ENCODE data around the gene UBTD1. TPM values are rescaled to one million over a fixed set of nuclear protein-coding genes. Genes with fewer than 3 reads are reported as not detected.

The UBTD1 gene
- total RNA-seq, 4 donors from 2014 or later: 0.40 to 4.1 (median 3.2) TPM

DNA sequence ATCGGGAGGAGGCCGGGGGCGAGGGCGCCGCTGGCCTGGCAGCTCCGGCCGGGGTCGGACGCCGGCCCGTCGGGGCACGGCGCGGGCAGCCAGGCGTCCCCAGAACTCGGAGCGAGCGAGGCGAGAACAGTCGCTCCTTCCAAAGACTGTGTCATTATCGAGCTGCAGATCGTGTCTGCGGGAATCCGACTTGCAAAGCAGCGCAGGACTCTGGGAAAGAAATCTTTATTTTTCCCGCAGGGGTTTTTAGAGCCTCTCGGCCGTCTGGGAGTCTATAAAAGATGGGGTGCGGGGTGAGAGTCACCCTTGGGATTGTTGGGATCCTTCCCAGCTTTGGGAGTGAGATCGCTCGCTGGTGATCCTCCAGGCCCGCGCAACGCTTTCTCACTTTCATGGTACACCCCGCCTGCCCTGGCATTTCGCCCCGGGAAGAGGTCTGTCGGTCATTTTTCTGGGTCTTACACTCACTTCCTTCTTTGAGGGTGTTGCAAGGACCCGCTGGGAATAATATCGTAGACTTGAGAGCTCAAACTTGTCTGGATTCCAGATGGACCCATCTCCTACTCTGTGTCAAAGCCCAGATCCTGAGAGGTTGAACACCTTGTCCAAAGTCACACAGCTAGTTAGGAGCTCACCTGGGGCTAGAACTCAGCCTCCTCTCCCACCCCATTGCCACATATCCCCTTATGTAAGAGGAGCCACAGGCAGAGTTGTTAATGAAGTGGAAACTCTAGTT lies 1.0 kb downstream of the UBTD1 start:
- intact Hi-C loops (cut with DNase I; ENCODE audit: low total_unique reads) (no loop called here), in situ Hi-C loops (cut with MboI; ENCODE audit: low pct_ligation_motif_present in 1 of 4, low pct_unique_long_range_greater_than_20kb in 1 of 4, low sequenced_read_pairs in 3 of 4) (no loop called here)
- Histone ChIP-seq H3K4me1 (peaks cover 9 to 27% (median 18%) of the 10 kb centered on the region in 4 donors), H3K9me3 (no peaks in the 10 kb centered on the region), H3K27me3 (peaks cover 17% of the 10 kb centered on the region), H3K4me3 (peak overlapping the region; percentile 75 to 92 (median 79)), H3K27ac (peak overlapping the region; percentile 90 to 99 (median 94)), H3K36me3 (no peaks in the 10 kb centered on the region)
- peak; percentile 53 for DNase-seq
- WGBS, 2 donors (ENCODE audit: low coverage in 1 of 2): 3 to 4% methylated on average over 8 to 38 of the region's 41 CpGs
- TF ChIP-seq, protein P1, sequence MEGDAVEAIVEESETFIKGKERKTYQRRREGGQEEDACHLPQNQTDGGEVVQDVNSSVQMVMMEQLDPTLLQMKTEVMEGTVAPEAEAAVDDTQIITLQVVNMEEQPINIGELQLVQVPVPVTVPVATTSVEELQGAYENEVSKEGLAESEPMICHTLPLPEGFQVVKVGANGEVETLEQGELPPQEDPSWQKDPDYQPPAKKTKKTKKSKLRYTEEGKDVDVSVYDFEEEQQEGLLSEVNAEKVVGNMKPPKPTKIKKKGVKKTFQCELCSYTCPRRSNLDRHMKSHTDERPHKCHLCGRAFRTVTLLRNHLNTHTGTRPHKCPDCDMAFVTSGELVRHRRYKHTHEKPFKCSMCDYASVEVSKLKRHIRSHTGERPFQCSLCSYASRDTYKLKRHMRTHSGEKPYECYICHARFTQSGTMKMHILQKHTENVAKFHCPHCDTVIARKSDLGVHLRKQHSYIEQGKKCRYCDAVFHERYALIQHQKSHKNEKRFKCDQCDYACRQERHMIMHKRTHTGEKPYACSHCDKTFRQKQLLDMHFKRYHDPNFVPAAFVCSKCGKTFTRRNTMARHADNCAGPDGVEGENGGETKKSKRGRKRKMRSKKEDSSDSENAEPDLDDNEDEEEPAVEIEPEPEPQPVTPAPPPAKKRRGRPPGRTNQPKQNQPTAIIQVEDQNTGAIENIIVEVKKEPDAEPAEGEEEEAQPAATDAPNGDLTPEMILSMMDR (IDR thresholded peaks at IDR 0.05): no peak
- TF ChIP-seq EP300 (IDR thresholded peaks at IDR 0.05; ENCODE audit: low read depth) (no peak), POLR2A (IDR thresholded peaks at IDR 0.05) (no peak), POLR2AphosphoS5 (IDR thresholded peaks at IDR 0.05) (no peak)

DNA sequence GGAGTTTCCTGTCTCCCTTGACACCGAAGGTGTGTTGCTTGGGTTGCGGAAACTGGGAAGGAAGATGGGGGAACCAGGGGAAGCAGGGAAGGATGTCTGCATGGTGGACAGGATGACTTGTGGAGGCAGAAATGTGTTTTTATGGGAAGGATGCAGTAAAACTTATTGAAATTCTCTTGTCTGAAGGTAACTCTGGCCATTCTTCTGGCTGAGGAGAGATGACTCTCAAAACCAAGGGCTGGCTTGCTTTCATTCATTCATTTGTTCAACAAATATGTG lies 1.5 kb downstream of the UBTD1 start:
- peaks cover 17% of the 10 kb centered on the region for H3K27me3 ChIP-seq
- H3K36me3 ChIP-seq: no peaks in the 10 kb centered on the region
- WGBS, 2 donors (ENCODE audit: low coverage in 1 of 2): 92% methylated on average over 2 of the region's 2 CpGs; no CpG with 5 or more reads in 1 of the 2 donors
- in situ Hi-C loops (cut with MboI; ENCODE audit: low pct_ligation_motif_present in 1 of 4, low pct_unique_long_range_greater_than_20kb in 1 of 4, low sequenced_read_pairs in 3 of 4) (no loop called here), intact Hi-C loops (cut with DNase I; ENCODE audit: low total_unique reads) (no loop called here)
- H3K4me3 ChIP-seq: peak overlapping the region in 2 of 4 donors; percentile 78 to 92
- H3K9me3 ChIP-seq: no peaks in the 10 kb centered on the region
- no peak for DNase-seq
- peaks cover 9 to 22% (median 17%) of the 10 kb centered on the region in 4 donors for H3K4me1 ChIP-seq
- TF ChIP-seq POLR2AphosphoS5 (IDR thresholded peaks at IDR 0.05): no peak
- TF ChIP-seq POLR2A (IDR thresholded peaks at IDR 0.05): no peak
- TF ChIP-seq EP300 (IDR thresholded peaks at IDR 0.05; ENCODE audit: low read depth): no peak
- TF ChIP-seq, protein P1 (IDR thresholded peaks at IDR 0.05): no peak
- H3K27ac ChIP-seq: peak overlapping the region in 3 of 4 donors; percentile 90 to 99 (median 96)

DNA sequence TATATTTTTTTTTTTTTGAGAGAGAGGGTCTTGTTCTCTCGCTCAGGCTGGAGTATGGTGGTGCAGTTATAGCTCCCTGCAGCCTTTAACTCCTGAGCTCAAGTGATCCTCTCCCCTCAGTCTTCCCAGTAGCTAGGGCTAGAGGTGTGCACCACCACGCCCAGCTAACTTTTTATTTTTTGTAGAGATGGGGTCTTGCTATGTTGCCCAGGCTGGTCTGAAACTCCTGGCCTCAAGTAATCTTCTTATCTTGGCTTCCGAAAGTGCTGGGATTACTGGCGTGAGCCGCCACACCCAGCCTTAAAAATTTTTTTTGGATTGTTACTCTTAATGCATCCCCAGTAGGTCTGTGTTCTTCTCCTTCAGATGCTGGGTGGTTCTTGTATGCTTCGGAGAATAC lies 4.2 kb downstream of the UBTD1 start:
- no peak overlapping the region for H3K27ac ChIP-seq
- intact Hi-C loops (cut with DNase I; ENCODE audit: low total_unique reads) (no loop called here), in situ Hi-C loops (cut with MboI; ENCODE audit: low pct_ligation_motif_present in 1 of 4, low pct_unique_long_range_greater_than_20kb in 1 of 4, low sequenced_read_pairs in 3 of 4) (no loop called here)
- WGBS, 2 donors (ENCODE audit: low coverage in 1 of 2): 87 to 90% methylated on average over 6 of the region's 6 CpGs
- no peak for DNase-seq
- TF ChIP-seq EP300 (IDR thresholded peaks at IDR 0.05; ENCODE audit: low read depth) (no peak), POLR2AphosphoS5 (IDR thresholded peaks at IDR 0.05) (no peak), POLR2A (IDR thresholded peaks at IDR 0.05) (no peak)
- TF ChIP-seq, protein P1 (IDR thresholded peaks at IDR 0.05): no peak
- peaks cover 17% of the 10 kb centered on the region for H3K27me3 ChIP-seq
- no peaks in the 10 kb centered on the region for H3K36me3 ChIP-seq
- H3K4me3 ChIP-seq: no peak overlapping the region
- H3K4me1 ChIP-seq: peaks cover 0 to 8% (median 4%) of the 10 kb centered on the region in 4 donors
- H3K9me3 ChIP-seq: no peaks in the 10 kb centered on the region

DNA sequence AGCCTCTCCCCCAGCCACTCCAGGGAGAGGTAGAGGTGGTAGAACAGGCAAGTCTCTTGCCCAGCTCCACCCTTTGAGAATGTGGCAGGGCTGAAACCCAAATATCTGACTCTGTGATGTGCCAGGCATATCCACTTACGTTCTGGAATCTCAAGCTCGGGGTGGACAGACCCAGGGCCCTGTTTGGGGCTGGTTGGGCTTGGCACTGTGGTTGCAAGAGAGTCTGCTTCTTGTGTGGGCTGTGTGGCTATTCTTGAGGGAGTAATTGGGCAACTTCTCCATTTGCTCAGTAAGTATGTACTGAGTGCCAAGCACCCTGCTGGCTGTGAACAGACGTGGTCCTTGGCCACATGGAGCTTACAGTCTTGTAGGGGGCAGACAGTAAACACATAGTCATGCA lies 4.7 kb downstream of the UBTD1 start:
- TF ChIP-seq EP300 (IDR thresholded peaks at IDR 0.05; ENCODE audit: low read depth) (no peak), POLR2A (IDR thresholded peaks at IDR 0.05) (no peak), POLR2AphosphoS5 (IDR thresholded peaks at IDR 0.05) (no peak)
- TF ChIP-seq, protein P1 (IDR thresholded peaks at IDR 0.05): no peak
- DNase-seq: no peak
- H3K27me3 ChIP-seq: peaks cover 17% of the 10 kb centered on the region
- intact Hi-C loops (cut with DNase I; ENCODE audit: low total_unique reads): no loop called here
- H3K36me3 ChIP-seq: no peaks in the 10 kb centered on the region
- H3K27ac ChIP-seq: no peak overlapping the region
- in situ Hi-C loops (cut with MboI; ENCODE audit: low pct_ligation_motif_present in 1 of 4, low pct_unique_long_range_greater_than_20kb in 1 of 4, low sequenced_read_pairs in 3 of 4): no loop called here
- H3K4me3 ChIP-seq: no peak overlapping the region
- peaks cover 0 to 8% (median 4%) of the 10 kb centered on the region in 4 donors for H3K4me1 ChIP-seq
- H3K9me3 ChIP-seq: no peaks in the 10 kb centered on the region
- 50 to 55% methylated on average over 1 to 3 of the region's 3 CpGs for WGBS, 2 donors (ENCODE audit: low coverage in 1 of 2)

All from transverse colon (tissue), 4 donors.